KMS-11 (cell line): Measurements from ENCODE around the gene COBL.
"Not testable (repeated sequence)": the region's sequence is repeated elsewhere in the genome, so short reads cannot be mapped to it uniquely, and the experiment has no call there.

Source experiments
- H2AFZ ChIP-seq: fragments of 200-600 bp; sonication (generic); 2 replicates; pipeline ENCODE4 v1.6.1; 2016; ENCODE audit warnings: antibody characterized with exemption, mixed run types, low read depth
- H3K27ac ChIP-seq: fragments of 200-600 bp; sonication (generic); 2 replicates; pipeline ENCODE4 v1.6.1; 2016; ENCODE audit warnings: mild to moderate bottlenecking, mixed run types
- H3K27me3 ChIP-seq: fragments of 200-600 bp; sonication (generic); 2 replicates; pipeline ENCODE4 v1.6.1; 2017; ENCODE audit warnings: mild to moderate bottlenecking, low read depth, mixed run types, moderate library complexity; ENCODE audit not compliant: insufficient read depth
- H3K36me3 ChIP-seq: fragments of 200-600 bp; sonication (generic); 2 replicates; pipeline ENCODE4 v1.6.1; 2017; ENCODE audit warnings: mild to moderate bottlenecking, mixed run types; ENCODE audit not compliant: insufficient read depth
- H3K4me1 ChIP-seq: fragments of 200-600 bp; sonication (generic); 2 replicates; pipeline ENCODE4 v1.6.1; 2016; ENCODE audit warnings: mild to moderate bottlenecking, low read depth, mixed run types; ENCODE audit not compliant: poor library complexity, severe bottlenecking
- H3K4me2 ChIP-seq: fragments of 200-600 bp; sonication (generic); 2 replicates; pipeline ENCODE4 v1.7.0; 2016; ENCODE audit warnings: mild to moderate bottlenecking, mixed run types
- H3K4me3 ChIP-seq: fragments of 200-600 bp; sonication (generic); IDR thresholded peaks from 2 replicates; pipeline ENCODE4 v1.6.1; 2017; ENCODE audit warnings: low read depth, low read length, mixed read lengths; ENCODE audit not compliant: insufficient read depth
- H3K79me2 ChIP-seq: fragments of 200-600 bp; sonication (generic); 2 replicates; pipeline ENCODE4 v1.6.1; 2016; ENCODE audit warnings: low read depth, mixed run types; ENCODE audit not compliant: insufficient read depth
- H3K9ac ChIP-seq: fragments of 200-600 bp; sonication (generic); 2 replicates; pipeline ENCODE4 v1.6.1; 2016; ENCODE audit warnings: mild to moderate bottlenecking, mixed run types
- H4K20me1 ChIP-seq: fragments of 200-600 bp; sonication (generic); 2 replicates; pipeline ENCODE4 v1.6.1; 2016; ENCODE audit warnings: mild to moderate bottlenecking, mixed run types; ENCODE audit not compliant: insufficient read depth
- CTCF ChIP-seq: fragments of 200-600 bp; sonication (generic); conservative IDR thresholded peaks from 2 replicates; pipeline ENCODE4 v1.6.1; 2017; ENCODE audit warnings: low read depth, mild to moderate bottlenecking, antibody characterized with exemption, low read length, moderate library complexity, mixed read lengths

COBL gene

GRCh38 chr7:50994753-50995319, 321.8 kb downstream of the COBL start:
- Histone ChIP-seq H3K27ac (no peak overlapping the region), H4K20me1 (no peaks in the 10 kb centered on the region), H2AFZ (no peak overlapping the region), H3K4me3 (no peak overlapping the region), H3K36me3 (no peaks in the 10 kb centered on the region), H3K4me1 (no peaks in the 10 kb centered on the region), H3K9ac (no peak overlapping the region), H3K4me2 (no peak overlapping the region), H3K27me3 (no peaks in the 10 kb centered on the region), H3K79me2 (no peaks in the 10 kb centered on the region)
- no peak for TF ChIP-seq CTCF

GRCh38 chr7:50990214-50990613, 326.4 kb downstream of the COBL start:
- not testable (repeated sequence) for H3K27ac ChIP-seq

GRCh38 chr7:50988988-50989387, 327.6 kb downstream of the COBL start:
- Histone ChIP-seq H3K27me3 (no peaks in the 10 kb centered on the region), H3K4me3 (no peak overlapping the region), H3K9ac (no peak overlapping the region), H3K27ac (no peak overlapping the region), H3K79me2 (no peaks in the 10 kb centered on the region), H2AFZ (no peak overlapping the region), H3K4me1 (no peaks in the 10 kb centered on the region), H3K36me3 (no peaks in the 10 kb centered on the region), H4K20me1 (no peaks in the 10 kb centered on the region), H3K4me2 (no peak overlapping the region)
- no peak for TF ChIP-seq CTCF

More at GRCh38 chr7:50990214-50990613, 326.4 kb downstream of the COBL start:
- H3K4me2 ChIP-seq, H3K9ac ChIP-seq, H3K36me3 ChIP-seq, H3K27me3 ChIP-seq, H3K4me3 ChIP-seq, H3K79me2 ChIP-seq, H4K20me1 ChIP-seq, H2AFZ ChIP-seq, H3K4me1 ChIP-seq: not testable (repeated sequence)

GRCh38 chr7:50988465-50988864, 328.1 kb downstream of the COBL start:
- no peak overlapping the region for H3K9ac ChIP-seq
- H3K4me1 ChIP-seq, result no peaks in the 10 kb centered on the region
- no peaks in the 10 kb centered on the region for H3K27me3 ChIP-seq
- TF ChIP-seq CTCF, result no peak
- no peak overlapping the region for H3K4me2 ChIP-seq
- H2AFZ ChIP-seq, result no peak overlapping the region
- no peaks in the 10 kb centered on the region for H4K20me1 ChIP-seq
- H3K79me2 ChIP-seq, result no peaks in the 10 kb centered on the region
- H3K27ac ChIP-seq, result no peak overlapping the region
- H3K36me3 ChIP-seq, result no peaks in the 10 kb centered on the region
- H3K4me3 ChIP-seq, result no peak overlapping the region

DNA sequence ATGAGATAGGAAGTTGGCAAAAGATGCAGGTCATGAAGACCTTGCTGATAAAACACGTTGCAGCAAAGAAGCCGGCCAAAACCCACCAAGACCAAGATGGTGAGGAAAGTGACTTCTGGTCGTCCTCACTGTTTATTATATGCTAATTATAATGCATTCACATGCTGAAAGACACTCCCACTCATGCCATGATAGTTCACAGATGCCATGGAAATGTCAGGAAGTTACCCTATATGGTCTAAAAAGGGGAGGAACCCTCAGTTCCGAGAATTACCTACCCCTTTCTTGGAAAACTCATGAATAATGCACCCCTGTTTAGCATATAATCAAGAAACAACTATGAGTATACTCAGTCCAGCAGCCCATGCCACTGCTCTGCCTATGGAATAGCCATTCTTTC, 331.5 kb downstream of the COBL start:
- Histone ChIP-seq H3K27me3 (no peaks in the 10 kb centered on the region), H3K27ac (no peak overlapping the region)
- no peak for TF ChIP-seq CTCF

More for the DNA sequence above, 331.5 kb downstream of the COBL start:
- Histone ChIP-seq H3K9ac (no peak overlapping the region), H3K4me1 (no peaks in the 10 kb centered on the region), H3K4me3 (no peak overlapping the region), H3K79me2 (no peaks in the 10 kb centered on the region), H3K4me2 (no peak overlapping the region), H2AFZ (no peak overlapping the region), H3K36me3 (no peaks in the 10 kb centered on the region), H4K20me1 (no peaks in the 10 kb centered on the region)
